Measurements from ENCODE around the gene CTNNA1. TPM values are rescaled to one million over a fixed set of nuclear protein-coding genes. Genes with fewer than 3 reads are reported as not detected.

Gene CTNNA1
- total and polyA plus RNA-seq, 9 of the 15 experiments (the other 6 are each of a cell fraction or from before 2014, with no cell fraction given) = 29.6 to 117 (median 89.1) TPM

DNA sequence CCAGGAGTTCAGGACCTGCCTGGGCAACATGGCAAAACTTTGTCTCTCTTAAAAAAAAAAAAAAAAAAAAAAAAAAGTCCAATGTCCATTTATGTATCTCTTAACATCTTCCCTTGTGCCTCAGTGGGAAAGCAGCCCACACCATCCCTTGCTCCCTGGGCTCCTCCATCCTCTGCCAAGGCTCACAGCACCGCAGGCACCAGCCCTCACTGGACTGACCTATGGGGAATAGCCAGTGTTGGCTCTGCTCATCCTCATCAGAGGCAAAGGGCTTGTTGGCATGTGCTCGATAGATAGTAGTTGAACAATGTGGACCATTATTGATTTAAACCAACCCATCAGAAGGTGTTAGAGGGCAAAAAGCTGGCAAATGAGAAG, 183.7 kb downstream of the CTNNA1 start:
- H2AFZ ChIP-seq (ENCODE audit: low read depth, low read length) = no peak overlapping the region
- FAIRE-seq = no peak
- H3K27me3 ChIP-seq (ENCODE audit: control insufficient read depth in 2 of 2, insufficient read depth in 2 of 2, low read length in 2 of 2) = no peaks in the 10 kb centered on the region
- H3K9ac ChIP-seq (ENCODE audit: insufficient read depth in 1 of 2, low read depth in 2 of 2, low read length in 2 of 2) = no peak overlapping the region
- no peak overlapping the region for H3K4me2 ChIP-seq (ENCODE audit: insufficient read depth, low read length)
- 95% methylated on average over 2 of the region's 2 CpGs for WGBS (ENCODE audit: insufficient coverage, low coverage, missing lambda C conversion rate)
- intact Hi-C loops (cut with micrococcal nuclease) (loop anchor here (10.0 kb wide), 1 partner anchor 292 kb away; no protein-coding TSS in a partner anchor), in situ Hi-C loops (cut with MboI) (no loop called here)
- peak; percentile 31 for ATAC-seq
- H3K4me3 ChIP-seq = no peak overlapping the region
- H3K36me3 ChIP-seq (ENCODE audit: control insufficient read depth, insufficient read depth, low read length) = peaks cover 31% of the 10 kb centered on the region; the same call in 2 of the 3 replicates
- POLR2A ChIA-PET = interaction anchor here (0.9 kb wide), 1 partner anchor 91 kb away, joined by 3 read pairs; no protein-coding TSS in a partner anchor
- peaks cover 7% of the 10 kb centered on the region; the same call in 1 of the 2 replicates for H4K20me1 ChIP-seq (replicated peaks; ENCODE audit: control insufficient read depth, insufficient read depth, low read length)
- H3K79me2 ChIP-seq (ENCODE audit: control insufficient read depth, insufficient read depth, low read length) = no peaks in the 10 kb centered on the region
- TF ChIP-seq ZNF24 (IDR thresholded peaks at IDR 0.05) (no peak), RBM17 (IDR thresholded peaks at IDR 0.05; ENCODE audit: borderline replicate concordance, low read depth, low read length) (no peak), POLR2AphosphoS2 (IDR thresholded peaks at IDR 0.05; ENCODE audit: low read length) (0 out of 2 replicates have a peak, but pooled peaks have one; percentile 27)
- TF ChIP-seq, protein P1, sequence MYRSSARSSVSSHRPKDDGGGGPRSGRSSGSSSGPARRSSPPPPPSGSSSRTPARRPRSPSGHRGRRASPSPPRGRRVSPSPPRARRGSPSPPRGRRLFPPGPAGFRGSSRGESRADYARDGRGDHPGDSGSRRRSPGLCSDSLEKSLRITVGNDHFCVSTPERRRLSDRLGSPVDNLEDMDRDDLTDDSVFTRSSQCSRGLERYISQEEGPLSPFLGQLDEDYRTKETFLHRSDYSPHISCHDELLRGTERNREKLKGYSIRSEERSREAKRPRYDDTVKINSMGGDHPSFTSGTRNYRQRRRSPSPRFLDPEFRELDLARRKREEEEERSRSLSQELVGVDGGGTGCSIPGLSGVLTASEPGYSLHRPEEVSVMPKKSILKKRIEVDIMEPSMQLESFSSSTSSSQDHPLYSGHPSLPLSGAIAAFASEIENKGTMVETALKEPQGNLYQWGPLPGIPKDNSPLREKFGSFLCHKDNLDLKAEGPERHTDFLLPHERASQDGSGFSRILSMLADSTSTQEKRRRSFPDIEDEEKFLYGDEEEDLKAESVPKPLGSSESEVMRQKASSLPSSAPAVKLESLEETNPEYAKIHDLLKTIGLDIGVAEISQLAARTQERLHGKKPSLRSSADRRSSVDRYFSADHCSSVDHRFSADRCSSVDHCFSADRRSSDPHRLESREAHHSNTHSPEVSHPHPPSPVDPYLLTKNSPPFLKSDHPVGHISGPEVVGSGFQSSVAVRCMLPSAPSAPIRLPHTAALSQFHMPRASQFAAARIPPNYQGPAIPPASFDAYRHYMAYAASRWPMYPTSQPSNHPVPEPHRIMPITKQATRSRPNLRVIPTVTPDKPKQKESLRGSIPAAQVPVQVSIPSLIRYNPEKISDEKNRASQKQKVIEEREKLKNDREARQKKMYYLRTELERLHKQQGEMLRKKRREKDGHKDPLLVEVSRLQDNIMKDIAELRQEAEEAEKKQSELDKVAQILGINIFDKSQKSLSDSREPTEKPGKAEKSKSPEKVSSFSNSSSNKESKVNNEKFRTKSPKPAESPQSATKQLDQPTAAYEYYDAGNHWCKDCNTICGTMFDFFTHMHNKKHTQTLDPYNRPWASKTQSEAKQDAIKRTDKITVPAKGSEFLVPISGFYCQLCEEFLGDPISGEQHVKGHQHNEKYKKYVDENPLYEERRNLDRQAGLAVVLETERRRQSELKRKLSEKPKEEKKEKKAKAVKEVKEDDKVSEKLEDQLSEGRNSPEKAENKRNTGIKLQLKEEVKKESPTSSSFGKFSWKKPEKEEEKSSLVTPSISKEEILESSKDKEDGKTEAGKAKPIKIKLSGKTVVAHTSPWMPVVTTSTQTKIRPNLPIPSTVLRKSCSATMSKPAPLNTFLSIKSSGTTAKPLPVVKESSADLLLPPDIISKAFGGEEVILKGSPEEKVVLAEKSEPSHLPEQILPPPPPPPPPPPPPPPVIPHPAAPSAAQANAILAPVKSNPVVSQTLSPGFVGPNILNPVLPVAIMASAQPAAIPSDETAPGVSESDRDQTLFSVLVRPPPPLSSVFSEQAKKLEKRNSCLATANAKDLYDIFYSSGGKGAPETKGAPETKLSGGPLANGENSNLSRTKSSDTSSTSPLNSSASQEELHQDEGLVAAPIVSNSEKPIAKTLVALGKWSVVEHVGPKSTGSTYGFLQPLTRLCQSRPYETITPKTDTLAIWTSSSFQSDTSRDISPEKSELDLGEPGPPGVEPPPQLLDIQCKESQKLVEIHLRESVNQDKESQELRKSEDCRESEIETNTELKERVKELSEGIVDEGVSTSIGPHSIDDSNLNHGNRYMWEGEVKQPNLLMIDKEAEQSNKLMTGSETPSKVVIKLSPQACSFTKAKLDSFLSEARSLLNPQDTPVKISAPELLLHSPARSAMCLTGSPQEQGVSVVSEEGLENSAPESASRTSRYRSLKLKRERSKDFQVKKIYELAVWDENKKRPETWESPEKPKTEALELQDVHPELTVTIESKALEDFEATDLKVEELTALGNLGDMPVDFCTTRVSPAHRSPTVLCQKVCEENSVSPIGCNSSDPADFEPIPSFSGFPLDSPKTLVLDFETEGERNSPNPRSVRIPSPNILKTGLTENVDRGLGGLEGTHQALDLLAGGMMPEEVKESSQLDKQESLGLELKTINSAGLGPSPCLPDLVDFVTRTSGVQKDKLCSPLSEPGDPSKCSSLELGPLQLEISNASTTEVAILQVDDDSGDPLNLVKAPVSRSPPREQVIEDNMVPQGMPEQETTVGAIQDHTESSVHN (IDR thresholded peaks at IDR 0.05; ENCODE audit: borderline replicate concordance in 1 of 2, low read depth in 1 of 2) = no peak
- TF ChIP-seq, protein P2, sequence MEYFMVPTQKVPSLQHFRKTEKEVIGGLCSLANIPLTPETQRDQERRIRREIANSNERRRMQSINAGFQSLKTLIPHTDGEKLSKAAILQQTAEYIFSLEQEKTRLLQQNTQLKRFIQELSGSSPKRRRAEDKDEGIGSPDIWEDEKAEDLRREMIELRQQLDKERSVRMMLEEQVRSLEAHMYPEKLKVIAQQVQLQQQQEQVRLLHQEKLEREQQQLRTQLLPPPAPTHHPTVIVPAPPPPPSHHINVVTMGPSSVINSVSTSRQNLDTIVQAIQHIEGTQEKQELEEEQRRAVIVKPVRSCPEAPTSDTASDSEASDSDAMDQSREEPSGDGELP (CRISPR knock-in tag; IDR thresholded peaks at IDR 0.05; ENCODE audit: borderline replicate concordance) = no peak
- TF ChIP-seq, protein P3, sequence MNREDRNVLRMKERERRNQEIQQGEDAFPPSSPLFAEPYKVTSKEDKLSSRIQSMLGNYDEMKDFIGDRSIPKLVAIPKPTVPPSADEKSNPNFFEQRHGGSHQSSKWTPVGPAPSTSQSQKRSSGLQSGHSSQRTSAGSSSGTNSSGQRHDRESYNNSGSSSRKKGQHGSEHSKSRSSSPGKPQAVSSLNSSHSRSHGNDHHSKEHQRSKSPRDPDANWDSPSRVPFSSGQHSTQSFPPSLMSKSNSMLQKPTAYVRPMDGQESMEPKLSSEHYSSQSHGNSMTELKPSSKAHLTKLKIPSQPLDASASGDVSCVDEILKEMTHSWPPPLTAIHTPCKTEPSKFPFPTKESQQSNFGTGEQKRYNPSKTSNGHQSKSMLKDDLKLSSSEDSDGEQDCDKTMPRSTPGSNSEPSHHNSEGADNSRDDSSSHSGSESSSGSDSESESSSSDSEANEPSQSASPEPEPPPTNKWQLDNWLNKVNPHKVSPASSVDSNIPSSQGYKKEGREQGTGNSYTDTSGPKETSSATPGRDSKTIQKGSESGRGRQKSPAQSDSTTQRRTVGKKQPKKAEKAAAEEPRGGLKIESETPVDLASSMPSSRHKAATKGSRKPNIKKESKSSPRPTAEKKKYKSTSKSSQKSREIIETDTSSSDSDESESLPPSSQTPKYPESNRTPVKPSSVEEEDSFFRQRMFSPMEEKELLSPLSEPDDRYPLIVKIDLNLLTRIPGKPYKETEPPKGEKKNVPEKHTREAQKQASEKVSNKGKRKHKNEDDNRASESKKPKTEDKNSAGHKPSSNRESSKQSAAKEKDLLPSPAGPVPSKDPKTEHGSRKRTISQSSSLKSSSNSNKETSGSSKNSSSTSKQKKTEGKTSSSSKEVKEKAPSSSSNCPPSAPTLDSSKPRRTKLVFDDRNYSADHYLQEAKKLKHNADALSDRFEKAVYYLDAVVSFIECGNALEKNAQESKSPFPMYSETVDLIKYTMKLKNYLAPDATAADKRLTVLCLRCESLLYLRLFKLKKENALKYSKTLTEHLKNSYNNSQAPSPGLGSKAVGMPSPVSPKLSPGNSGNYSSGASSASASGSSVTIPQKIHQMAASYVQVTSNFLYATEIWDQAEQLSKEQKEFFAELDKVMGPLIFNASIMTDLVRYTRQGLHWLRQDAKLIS (CRISPR knock-in tag; IDR thresholded peaks at IDR 0.05) = no peak
- no TSS peak for BruUV-seq (replicated peaks)
- H3K9me1 ChIP-seq (ENCODE audit: control insufficient read depth, insufficient read depth, low read length) = no peaks in the 10 kb centered on the region
- 0 out of 5 replicates have a peak, but pooled peaks cover 0 to 2% of the 10 kb centered on the region in 2 experiments for H3K4me1 ChIP-seq (replicated peaks in 1 of 2; ENCODE audit: control insufficient read depth in 2 of 2, insufficient read depth in 2 of 2, low read length in 2 of 2)
- no peak overlapping the region for H3K27ac ChIP-seq (ENCODE audit: extremely low read depth, low read depth, low read length)
- CTCF ChIA-PET (ENCODE audit: low intra/inter-chr PET ratio) = no interaction called here
- no peak for DNase-seq (ENCODE audit: extremely low read depth in 1 of 4, low spot score in 3 of 4)
- no peaks in the 10 kb centered on the region for H3K9me3 ChIP-seq (replicated peaks; ENCODE audit: control insufficient read depth, insufficient read depth, low read depth, low read length)

Measured in K562 (cell line).